Liver (tissue), 3 donors: ENCODE measurements around the gene PRH2.

Experiments used
- ATF3 ChIP-seq: IDR thresholded peaks from 2 replicates; pipeline ENCODE4 v1.6.1; 2016; ENCODE audit warnings: antibody characterized with exemption
- CTCF ChIP-seq: fragments of 150-350 bp; IDR thresholded peaks from 2 replicates; pipeline ENCODE4 v1.5.1; 2017; ENCODE audit warnings: improper control_type of control experiment, low read depth, low read length; ENCODE audit not compliant: missing input control
- EGR1 ChIP-seq, 2 donors: IDR thresholded peaks; 2 replicates each; pipeline ENCODE4 v1.6.1; 2016 to 2018; ENCODE audit warnings: antibody characterized with exemption in 2 of 2, low read depth in 2 of 2
- FOXA1 ChIP-seq: IDR thresholded peaks from 2 replicates; pipeline ENCODE4 v1.6.1; 2016; ENCODE audit warnings: antibody characterized with exemption
- GABPA ChIP-seq, 2 donors: IDR thresholded peaks in 1 of 2; conservative IDR thresholded peaks in 1 of 2; 2 replicates each; pipeline ENCODE4 v1.6.1; 2016; ENCODE audit warnings: antibody characterized with exemption in 2 of 2, mild to moderate bottlenecking in 1 of 2, moderate library complexity in 1 of 2
- HNF4G ChIP-seq: IDR thresholded peaks from 2 replicates; pipeline ENCODE4 v1.6.1; 2016; ENCODE audit warnings: antibody characterized with exemption
- RAD21 ChIP-seq, 2 donors: IDR thresholded peaks; 2 replicates each; pipeline ENCODE4 v1.6.1; 2016; ENCODE audit warnings: antibody characterized with exemption in 2 of 2, mild to moderate bottlenecking in 2 of 2
- REST ChIP-seq: IDR thresholded peaks from 2 replicates; pipeline ENCODE4 v1.6.1; 2016; ENCODE audit warnings: antibody characterized with exemption, mild to moderate bottlenecking
- SP1 ChIP-seq: IDR thresholded peaks from 2 replicates; pipeline ENCODE4 v1.6.1; 2018; ENCODE audit warnings: antibody characterized with exemption, mild to moderate bottlenecking
- TAF1 ChIP-seq: conservative IDR thresholded peaks from 2 replicates; pipeline ENCODE4 v1.6.1; 2016; ENCODE audit warnings: antibody characterized with exemption, mild to moderate bottlenecking
- YY1 ChIP-seq: IDR thresholded peaks from 2 replicates; pipeline ENCODE4 v1.6.1; 2016; ENCODE audit warnings: antibody characterized with exemption, mild to moderate bottlenecking
- TF ChIP-seq, protein P1 (sequence below): IDR thresholded peaks from 2 replicates; pipeline ENCODE4 v1.6.1; 2016; ENCODE audit warnings: antibody characterized with exemption
- TF ChIP-seq, protein P2 (sequence below): IDR thresholded peaks from 2 replicates; pipeline ENCODE4 v1.6.1; 2016; ENCODE audit warnings: antibody characterized with exemption
- donor health status: healthy.
- donor health status: healthy.

DNA sequence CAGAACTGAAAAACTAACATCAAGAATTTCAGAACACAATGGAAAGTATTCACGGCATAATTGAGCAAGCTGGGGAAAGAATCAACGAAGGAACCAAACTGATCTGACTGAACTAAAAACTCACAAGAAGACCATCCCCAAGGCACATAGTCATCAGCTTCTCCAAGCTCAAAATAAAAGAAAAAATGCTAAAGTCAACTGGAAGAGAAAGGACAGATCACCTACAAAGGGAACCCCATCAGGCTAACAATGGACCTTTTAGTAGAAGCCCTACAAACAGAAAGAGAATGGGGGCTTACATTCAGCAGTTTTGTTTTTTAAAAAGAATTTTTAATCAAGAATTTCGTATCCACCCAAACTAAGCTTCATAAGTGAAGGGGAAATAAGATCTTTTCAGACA, 45.9 kb downstream of the PRH2 start:
- TF ChIP-seq CTCF (no peak), ATF3 (no peak), EGR1 (IDR thresholded peaks at IDR 0.05; ENCODE audit: low read depth in 2 of 2) (no peak), RAD21 (IDR thresholded peaks at IDR 0.05) (no peak), FOXA1 (no peak), REST (no peak), YY1 (no peak), SP1 (no peak), GABPA (IDR thresholded peaks at IDR 0.05 in 1 of 2, conservative IDR thresholded peaks at IDR 0.05 in 1 of 2) (no peak), TAF1 (no peak), HNF4G (no peak)
- TF ChIP-seq, protein P1, sequence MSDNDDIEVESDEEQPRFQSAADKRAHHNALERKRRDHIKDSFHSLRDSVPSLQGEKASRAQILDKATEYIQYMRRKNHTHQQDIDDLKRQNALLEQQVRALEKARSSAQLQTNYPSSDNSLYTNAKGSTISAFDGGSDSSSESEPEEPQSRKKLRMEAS = no peak
- TF ChIP-seq, protein P2, sequence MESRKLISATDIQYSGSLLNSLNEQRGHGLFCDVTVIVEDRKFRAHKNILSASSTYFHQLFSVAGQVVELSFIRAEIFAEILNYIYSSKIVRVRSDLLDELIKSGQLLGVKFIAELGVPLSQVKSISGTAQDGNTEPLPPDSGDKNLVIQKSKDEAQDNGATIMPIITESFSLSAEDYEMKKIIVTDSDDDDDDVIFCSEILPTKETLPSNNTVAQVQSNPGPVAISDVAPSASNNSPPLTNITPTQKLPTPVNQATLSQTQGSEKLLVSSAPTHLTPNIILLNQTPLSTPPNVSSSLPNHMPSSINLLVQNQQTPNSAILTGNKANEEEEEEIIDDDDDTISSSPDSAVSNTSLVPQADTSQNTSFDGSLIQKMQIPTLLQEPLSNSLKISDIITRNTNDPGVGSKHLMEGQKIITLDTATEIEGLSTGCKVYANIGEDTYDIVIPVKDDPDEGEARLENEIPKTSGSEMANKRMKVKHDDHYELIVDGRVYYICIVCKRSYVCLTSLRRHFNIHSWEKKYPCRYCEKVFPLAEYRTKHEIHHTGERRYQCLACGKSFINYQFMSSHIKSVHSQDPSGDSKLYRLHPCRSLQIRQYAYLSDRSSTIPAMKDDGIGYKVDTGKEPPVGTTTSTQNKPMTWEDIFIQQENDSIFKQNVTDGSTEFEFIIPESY = no peak
